Nephron (organoid): ENCODE measurements around the gene MACROD2.

Experiments used
- H3K27ac Mint-ChIP-seq, 3 experiments: 2 replicates each; pipeline ENCODE4 v1.8.0; 2020; ENCODE audit warnings: mixed read lengths in 3 of 3, mild to moderate bottlenecking in 2 of 3, moderate library complexity in 1 of 3
- H3K27me3 Mint-ChIP-seq: 2 replicates; pipeline ENCODE4 v1.8.0; 2021; ENCODE audit warnings: low read depth, mild to moderate bottlenecking, moderate library complexity, mixed read lengths
- H3K36me3 Mint-ChIP-seq: 2 replicates; pipeline ENCODE4 v1.8.0; 2020; ENCODE audit warnings: low read depth, mixed read lengths
- H3K4me1 Mint-ChIP-seq: 2 replicates; pipeline ENCODE4 v1.8.0; 2020; ENCODE audit warnings: mixed read lengths
- H3K4me3 Mint-ChIP-seq, 3 experiments: 2 replicates each; pipeline ENCODE4 v1.8.0; 2020; ENCODE audit warnings: mild to moderate bottlenecking in 3 of 3, mixed read lengths in 3 of 3, moderate library complexity in 2 of 3
- H3K9me3 Mint-ChIP-seq: 2 replicates; pipeline ENCODE4 v1.8.0; 2020; ENCODE audit warnings: mixed read lengths
- CTCF ChIP-seq, 3 experiments: fragments of 200-600 bp; sonication (generic); IDR thresholded peaks; one replicate each; pipeline ENCODE4 v1.5.0; 2021; ENCODE audit warnings: antibody characterized with exemption in 3 of 3; ENCODE audit not compliant: unreplicated experiment in 3 of 3

The MACROD2 gene

GRCh38 chr20:15396900-15397299, 1401.6 kb downstream of the MACROD2 start:
- H3K27ac Mint-ChIP-seq = no peak overlapping the region

GRCh38 chr20:15399781-15400180, 1404.5 kb downstream of the MACROD2 start:
- Mint-ChIP-seq H3K9me3 (peaks cover 23% of the 10 kb centered on the region), H3K36me3 (peaks cover 4% of the 10 kb centered on the region), H3K27ac (no peak overlapping the region), H3K4me1 (no peaks in the 10 kb centered on the region), H3K27me3 (peaks cover 3% of the 10 kb centered on the region), H3K4me3 (no peak overlapping the region)
- no peak for TF ChIP-seq CTCF (IDR thresholded peaks at IDR 0.05; ENCODE audit: unreplicated experiment in 3 of 3)

More at GRCh38 chr20:15396900-15397299, 1401.6 kb downstream of the MACROD2 start:
- Mint-ChIP-seq H3K36me3 (no peaks in the 10 kb centered on the region), H3K27me3 (peaks cover 3% of the 10 kb centered on the region), H3K4me1 (no peaks in the 10 kb centered on the region), H3K4me3 (no peak overlapping the region), H3K9me3 (peaks cover 7% of the 10 kb centered on the region)
- no peak for TF ChIP-seq CTCF (IDR thresholded peaks at IDR 0.05; ENCODE audit: unreplicated experiment in 3 of 3)

- Mint-ChIP-seq H3K9me3 (peaks cover 19% of the 10 kb centered on the region), H3K4me1 (no peaks in the 10 kb centered on the region), H3K36me3 (peaks cover 4% of the 10 kb centered on the region), H3K27ac (no peak overlapping the region), H3K27me3 (no peaks in the 10 kb centered on the region), H3K4me3 (no peak overlapping the region)
- no peak for TF ChIP-seq CTCF (IDR thresholded peaks at IDR 0.05; ENCODE audit: unreplicated experiment in 3 of 3)
Observed at GRCh38 chr20:15406072-15406471, 1410.8 kb downstream of the MACROD2 start.

- no peak overlapping the region for H3K27ac Mint-ChIP-seq
- no peak overlapping the region for H3K4me3 Mint-ChIP-seq
- peaks cover 6% of the 10 kb centered on the region for H3K4me1 Mint-ChIP-seq
- H3K36me3 Mint-ChIP-seq = no peaks in the 10 kb centered on the region
- H3K27me3 Mint-ChIP-seq = no peaks in the 10 kb centered on the region
- no peaks in the 10 kb centered on the region for H3K9me3 Mint-ChIP-seq
- no peak for TF ChIP-seq CTCF (IDR thresholded peaks at IDR 0.05; ENCODE audit: unreplicated experiment in 3 of 3)
Observed at GRCh38 chr20:15411781-15412180, 1416.5 kb downstream of the MACROD2 start.

- Mint-ChIP-seq H3K9me3 (no peaks in the 10 kb centered on the region), H3K4me3 (no peak overlapping the region)
Observed at GRCh38 chr20:15415908-15416307, 1420.6 kb downstream of the MACROD2 start.

More at GRCh38 chr20:15415908-15416307, 1420.6 kb downstream of the MACROD2 start:
- Mint-ChIP-seq H3K27me3 (no peaks in the 10 kb centered on the region), H3K36me3 (no peaks in the 10 kb centered on the region), H3K4me1 (peaks cover 6% of the 10 kb centered on the region), H3K27ac (no peak overlapping the region)
- TF ChIP-seq CTCF (IDR thresholded peaks at IDR 0.05; ENCODE audit: unreplicated experiment in 3 of 3) = no peak
